Neural progenitor cell (in vitro differentiated cells): ENCODE results near the gene RFK.

ENCODE experiments used
- EZH2 ChIP-seq: fragments of 200-600 bp; sonication (generic); IDR thresholded peaks from 2 replicates; pipeline ENCODE4 v1.6.1; 2017; ENCODE audit warnings: antibody characterized with exemption, mild to moderate bottlenecking, moderate library complexity
- EZH2phosphoT487 ChIP-seq: fragments of 200-600 bp; sonication (generic); IDR thresholded peaks from 2 replicates; pipeline ENCODE4 v1.6.1; 2017; ENCODE audit warnings: antibody characterized with exemption
- TF ChIP-seq, protein P1 (sequence below): fragments of 200-600 bp; sonication (generic); IDR thresholded peaks from 2 replicates; pipeline ENCODE4 v1.5.1; 2017; ENCODE audit warnings: antibody characterized with exemption, mild to moderate bottlenecking

- TF ChIP-seq EZH2, result no peak
- TF ChIP-seq EZH2phosphoT487, result no peak
- TF ChIP-seq, protein P1, sequence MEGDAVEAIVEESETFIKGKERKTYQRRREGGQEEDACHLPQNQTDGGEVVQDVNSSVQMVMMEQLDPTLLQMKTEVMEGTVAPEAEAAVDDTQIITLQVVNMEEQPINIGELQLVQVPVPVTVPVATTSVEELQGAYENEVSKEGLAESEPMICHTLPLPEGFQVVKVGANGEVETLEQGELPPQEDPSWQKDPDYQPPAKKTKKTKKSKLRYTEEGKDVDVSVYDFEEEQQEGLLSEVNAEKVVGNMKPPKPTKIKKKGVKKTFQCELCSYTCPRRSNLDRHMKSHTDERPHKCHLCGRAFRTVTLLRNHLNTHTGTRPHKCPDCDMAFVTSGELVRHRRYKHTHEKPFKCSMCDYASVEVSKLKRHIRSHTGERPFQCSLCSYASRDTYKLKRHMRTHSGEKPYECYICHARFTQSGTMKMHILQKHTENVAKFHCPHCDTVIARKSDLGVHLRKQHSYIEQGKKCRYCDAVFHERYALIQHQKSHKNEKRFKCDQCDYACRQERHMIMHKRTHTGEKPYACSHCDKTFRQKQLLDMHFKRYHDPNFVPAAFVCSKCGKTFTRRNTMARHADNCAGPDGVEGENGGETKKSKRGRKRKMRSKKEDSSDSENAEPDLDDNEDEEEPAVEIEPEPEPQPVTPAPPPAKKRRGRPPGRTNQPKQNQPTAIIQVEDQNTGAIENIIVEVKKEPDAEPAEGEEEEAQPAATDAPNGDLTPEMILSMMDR, result no peak
Measured at GRCh38 chr9:76342858-76343257, 51.4 kb downstream of the RFK start.
